GM19438 (cell line): ENCODE measurements around the gene SCP2.

ENCODE experiments used
- ATAC-seq: cut with Tn5 transposase; IDR thresholded peaks from one replicate; pipeline ENCODE4 v1.9.1; 2021; ENCODE audit warnings: low read depth; ENCODE audit not compliant: unreplicated experiment

SCP2 gene

GRCh38 chr1:53092659-53093450 lies 165.8 kb downstream of the SCP2 start:
- no peak for ATAC-seq

- ATAC-seq, result no peak
These were observed 166.3 kb downstream of the SCP2 start for GRCh38 chr1:53093451-53093754.

GRCh38 chr1:53093778-53094532 lies 166.9 kb downstream of the SCP2 start:
- ATAC-seq, result no peak

- no peak for ATAC-seq
These were observed 167.4 kb downstream of the SCP2 start for GRCh38 chr1:53094533-53094919.
